GM19043 (cell line): ENCODE data around the gene RGS7.
"Not testable (repeated sequence)": the region's sequence is repeated elsewhere in the genome, so short reads cannot be mapped to it uniquely, and the experiment has no call there.

Experiments
- ATAC-seq: cut with Tn5 transposase; IDR thresholded peaks from one replicate; pipeline ENCODE4 v1.9.1; 2021; ENCODE audit warnings: low read depth; ENCODE audit not compliant: unreplicated experiment

The RGS7 gene

DNA sequence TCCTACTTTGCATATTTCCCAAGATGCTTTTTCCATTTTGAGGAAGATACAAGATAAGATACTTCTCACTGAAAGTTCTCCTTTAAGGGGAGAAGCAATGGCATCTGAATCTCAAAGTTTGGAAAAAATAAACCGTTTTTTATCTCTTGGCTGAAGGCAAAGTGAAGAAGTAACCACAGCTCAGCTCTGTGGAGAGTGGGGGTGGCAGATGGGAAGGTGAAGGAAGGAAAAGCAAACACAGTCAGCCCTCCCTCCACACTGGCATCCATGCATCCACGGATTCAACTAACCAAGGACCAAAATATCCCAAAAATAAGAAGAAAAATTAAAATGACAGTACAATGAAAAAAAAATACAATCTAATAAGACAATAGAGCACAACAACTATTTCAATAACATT, 211.1 kb downstream of the RGS7 start:
- no peak for ATAC-seq

DNA sequence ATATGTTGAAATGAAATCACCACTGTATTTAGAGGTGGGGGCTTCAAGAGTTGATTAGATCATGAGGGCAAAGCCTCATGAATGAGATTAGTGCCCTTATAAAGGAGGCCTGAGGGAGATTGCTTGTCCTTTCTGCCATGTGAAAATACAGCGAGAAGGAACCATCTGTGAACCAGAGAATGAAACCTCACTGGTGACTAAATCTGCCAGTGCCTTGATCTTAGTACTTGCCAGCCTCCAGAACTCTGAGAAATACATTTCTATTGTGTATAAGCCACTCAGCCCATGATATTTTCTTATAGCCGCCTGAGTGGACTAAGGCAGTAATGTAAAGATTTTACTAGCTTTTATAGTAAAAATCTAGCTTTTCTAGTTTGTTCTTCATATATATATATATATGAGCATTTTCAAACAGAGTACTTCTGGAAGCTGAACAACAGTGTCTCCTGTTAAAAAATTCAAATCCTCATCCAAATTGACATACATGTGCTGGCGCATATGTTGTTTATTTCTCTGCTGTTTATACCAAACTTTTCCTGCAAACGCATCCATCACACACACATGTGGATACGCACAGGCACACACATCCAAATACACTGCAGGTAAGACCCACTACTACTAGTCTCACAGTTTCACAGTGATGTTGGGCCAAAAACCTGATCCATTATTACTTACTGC, 213.1 kb downstream of the RGS7 start:
- no peak for ATAC-seq

DNA sequence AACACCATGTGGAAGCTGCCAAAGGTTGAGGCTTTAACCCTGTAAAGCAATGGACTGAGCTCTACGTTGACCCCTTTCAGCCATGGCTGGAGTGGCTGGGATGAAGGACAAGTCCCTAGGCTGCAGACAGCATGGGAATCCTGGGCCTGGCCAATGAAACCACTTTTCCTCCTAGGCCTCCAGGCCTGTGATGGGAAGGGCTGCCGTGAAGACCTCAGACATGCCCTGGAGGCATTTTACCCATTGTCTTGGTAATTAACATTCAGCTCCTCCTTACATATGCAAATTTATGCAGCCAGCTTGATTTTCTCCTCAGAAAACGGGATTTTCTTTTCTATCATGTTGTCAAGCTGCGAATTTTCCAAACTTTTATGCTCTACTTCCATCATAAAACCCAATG, 214.5 kb downstream of the RGS7 start:
- ATAC-seq: no peak

DNA sequence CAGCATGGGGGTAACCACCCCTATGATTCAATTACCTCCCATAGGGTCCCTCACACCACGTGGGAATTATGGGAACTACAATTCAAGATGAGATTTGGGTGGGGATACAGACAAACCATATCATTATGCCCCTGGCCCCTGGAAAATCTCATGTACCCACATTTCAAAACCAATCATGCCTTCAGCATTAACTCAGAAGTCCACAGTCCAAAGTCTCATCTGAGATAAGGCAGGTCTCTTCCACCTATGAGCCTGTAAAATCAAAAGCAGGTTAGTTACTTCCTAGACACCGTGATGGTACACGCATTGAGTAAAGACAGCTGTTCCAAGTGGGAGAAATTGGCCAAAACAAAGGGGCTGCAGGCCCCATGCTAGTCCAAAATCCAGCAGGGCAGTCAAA, 215.4 kb downstream of the RGS7 start:
- ATAC-seq: not testable (repeated sequence)

DNA sequence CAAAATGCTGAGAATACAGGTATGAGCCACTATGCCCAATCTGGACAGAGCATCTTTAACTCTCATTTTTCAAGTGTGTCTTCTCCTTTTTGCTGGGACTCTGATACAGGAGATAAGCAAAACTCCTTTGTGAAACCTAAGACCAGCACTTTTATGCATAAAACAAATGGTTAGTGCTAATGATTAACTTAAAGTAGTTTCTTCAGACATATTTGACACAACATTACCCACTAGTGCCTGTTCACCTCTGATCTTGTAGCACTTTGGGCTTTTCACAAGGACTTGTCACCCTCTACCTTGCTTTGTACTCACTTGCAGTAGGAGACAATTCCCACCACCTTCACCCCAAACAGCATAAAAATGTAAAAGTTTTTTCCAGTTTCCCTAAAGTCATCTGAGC, 216.3 kb downstream of the RGS7 start:
- no peak for ATAC-seq

DNA sequence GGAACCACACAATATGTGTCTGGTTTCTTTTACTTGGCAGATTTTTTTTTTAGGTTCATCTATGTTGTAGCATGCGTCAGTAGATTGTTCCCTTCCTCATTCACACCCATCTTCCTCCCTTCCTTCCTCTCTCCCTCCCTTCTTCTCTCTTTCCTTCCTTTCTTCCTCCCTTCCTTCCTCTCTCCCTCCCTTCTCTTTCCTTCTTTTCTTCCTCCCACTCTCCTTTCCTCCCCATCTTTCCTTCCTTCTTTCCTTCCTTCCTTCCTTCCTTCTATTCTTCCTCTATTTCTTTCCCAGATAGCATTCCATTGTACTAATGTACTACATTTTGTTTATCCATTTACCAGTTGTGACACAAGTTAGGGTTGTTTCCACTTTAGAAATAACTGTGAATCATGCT, 218.0 kb downstream of the RGS7 start:
- ATAC-seq: no peak

DNA sequence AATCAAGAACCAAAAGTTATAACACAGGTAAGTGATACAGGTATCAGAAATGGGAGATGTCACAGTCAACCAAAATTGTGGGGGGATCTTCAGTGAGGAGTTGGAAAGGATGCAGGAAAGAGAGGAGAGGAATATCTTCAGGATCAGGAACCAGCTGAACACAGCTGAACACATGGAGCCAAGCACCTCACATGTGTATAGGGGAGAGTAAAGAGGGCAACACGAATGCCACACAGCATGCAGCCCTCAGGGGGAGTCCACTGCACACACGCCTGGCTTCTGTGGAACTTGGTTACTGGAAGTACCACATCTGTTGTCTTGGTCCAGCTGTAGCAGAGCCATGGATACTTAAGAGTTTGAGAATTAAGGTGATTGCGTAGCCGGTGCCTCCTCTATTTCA, 218.8 kb downstream of the RGS7 start:
- no peak for ATAC-seq

DNA sequence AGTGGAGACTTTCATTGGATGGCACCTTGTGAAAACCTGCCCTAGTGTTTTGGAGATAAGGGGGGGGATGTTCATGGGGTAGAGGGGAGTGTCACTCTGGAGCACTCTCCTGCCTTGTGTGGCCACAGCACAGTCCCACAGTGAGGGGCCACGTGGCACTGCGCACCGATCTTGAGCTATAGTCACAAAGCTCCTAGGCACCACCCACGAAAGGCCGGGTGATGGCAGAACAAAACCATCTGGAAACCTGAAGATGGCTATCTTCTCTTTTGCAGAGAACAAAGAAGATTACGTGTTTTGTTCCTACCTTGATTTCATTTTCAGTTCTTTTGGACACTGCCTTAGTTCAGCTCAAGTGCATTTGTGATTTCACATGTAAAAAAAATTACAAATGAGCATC, 220.6 kb downstream of the RGS7 start:
- no peak for ATAC-seq

DNA sequence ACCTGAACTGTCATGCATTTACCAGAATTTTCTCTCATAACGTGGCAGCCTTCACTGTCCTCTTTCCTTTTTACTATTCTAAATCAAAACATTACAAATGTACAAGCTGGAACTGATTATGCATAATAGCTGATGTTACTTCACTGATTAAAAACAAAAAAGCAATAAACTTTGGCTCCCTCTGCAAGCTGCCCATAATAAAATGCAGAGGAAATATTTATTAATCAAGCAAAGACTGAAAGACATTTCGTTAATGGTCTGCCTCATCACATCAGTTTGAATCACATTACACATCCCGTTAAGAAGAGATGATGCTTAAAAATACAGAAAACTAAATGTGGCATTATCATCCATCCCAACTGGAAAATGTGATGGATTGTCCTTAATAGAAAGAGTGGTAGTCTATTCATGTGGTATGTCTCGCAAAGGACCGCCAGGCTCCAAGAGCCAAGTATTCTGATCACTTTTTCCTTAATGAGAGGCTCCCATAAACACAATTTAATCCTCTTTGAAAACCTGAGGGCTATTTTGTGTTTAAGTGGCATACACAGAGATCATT, 225.3 kb downstream of the RGS7 start:
- no peak for ATAC-seq

DNA sequence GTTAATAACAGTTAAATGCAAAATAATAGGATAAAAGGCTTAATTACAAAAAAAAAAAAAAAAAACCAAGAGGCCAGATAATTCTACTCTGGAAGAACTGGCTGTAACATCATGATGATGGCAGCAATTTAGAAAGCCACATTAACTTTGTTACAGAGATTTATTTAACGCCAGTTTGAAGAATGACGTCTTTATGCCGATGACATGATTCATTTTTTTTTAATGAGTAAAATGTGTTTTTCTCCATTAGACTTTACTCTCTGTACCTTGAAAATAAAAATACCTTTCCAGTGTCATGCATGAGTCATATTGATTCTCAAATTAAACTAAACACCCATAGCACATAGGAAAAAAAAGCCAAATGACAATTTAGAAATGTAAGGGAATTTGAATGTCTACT, 226.1 kb downstream of the RGS7 start:
- ATAC-seq: no peak

DNA sequence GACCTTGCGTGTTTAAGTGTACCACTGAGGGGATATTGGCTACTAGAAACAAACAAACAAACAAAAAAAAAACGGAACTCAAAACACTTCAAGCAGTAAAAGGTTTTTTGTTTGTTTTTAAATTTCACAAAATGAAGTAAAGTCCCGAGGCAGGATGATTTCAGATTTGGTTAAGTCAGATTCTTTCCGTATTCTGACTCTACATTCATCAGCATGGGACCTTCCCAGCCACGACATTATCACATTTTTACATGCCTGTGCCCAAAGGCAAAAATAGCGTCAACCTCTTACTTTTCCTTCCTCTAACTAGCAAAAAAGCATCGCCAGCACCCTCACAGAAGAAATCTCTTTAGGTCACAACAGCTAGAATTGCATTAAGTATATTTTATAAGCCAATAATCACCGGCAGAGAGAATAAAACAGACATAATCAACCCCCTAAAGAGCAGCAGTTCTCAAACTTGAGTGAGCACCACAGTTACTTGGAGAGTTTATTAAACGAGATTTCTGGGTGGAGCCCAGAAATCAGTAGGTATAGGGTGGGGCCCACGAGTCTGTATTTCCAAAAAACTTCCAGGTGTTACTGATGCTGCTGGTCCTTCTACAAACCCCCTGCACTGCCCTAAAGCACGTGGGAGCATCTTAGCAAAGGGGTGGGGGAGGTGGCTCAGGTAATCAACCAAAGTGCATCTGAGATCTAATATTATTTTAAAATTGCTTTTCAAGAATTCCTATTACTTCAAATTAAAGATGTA, 227.6 kb downstream of the RGS7 start:
- ATAC-seq: no peak

DNA sequence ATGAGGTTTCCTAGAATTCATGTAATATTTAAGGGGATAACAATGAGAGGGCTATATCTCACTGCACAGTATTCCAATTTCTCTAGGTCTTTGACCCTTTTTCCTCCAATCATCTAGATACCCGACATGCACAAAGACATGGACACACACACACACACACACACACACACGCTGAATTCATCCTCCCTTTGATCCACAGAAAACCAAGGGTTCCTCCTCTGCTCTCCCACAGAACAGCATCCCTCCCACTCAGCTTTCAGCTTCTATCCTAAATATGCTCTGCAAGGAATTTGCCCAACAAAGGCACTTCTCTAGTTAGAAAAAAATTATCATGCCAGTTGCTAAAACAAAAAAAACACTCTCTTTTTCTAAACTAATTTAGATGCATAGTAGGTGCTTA, 231.7 kb downstream of the RGS7 start:
- no peak for ATAC-seq

DNA sequence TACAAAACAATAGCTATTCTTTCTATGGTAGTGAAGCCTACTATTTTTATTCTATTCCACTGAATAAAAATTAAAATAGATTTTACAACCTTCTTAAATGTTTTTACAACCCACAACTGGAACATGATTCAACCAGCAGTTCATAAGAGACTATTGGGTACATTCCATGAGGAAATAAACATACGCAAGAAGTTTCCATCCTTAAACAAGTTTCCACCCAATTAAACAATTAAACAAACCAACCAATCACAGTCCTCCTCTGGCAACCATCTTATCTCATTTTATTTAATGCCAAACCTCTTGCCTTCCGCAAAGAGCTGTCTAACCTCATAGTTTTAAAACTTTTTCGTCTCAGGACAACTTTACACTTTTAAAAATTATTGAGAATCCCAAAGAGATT, 239.0 kb downstream of the RGS7 start:
- ATAC-seq: no peak

DNA sequence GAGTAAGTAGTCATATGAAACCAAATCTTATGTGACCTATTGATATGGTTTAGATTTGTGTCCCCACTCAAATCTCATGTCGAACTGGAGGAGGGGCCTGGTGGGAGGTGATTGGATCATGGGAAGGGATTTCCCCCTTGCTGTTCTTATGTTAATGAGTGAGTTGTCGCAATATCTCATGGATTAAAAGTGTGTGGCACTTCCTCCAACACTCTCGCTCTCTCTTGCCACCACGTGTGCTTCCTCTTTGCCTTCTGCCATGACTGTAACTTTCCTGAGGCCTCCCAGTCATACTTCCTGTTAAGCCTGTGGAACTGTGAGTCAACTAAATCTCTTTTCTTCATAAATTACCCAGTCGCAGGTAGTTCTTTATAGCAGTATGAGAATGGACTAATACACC, 241.2 kb downstream of the RGS7 start:
- no peak for ATAC-seq

DNA sequence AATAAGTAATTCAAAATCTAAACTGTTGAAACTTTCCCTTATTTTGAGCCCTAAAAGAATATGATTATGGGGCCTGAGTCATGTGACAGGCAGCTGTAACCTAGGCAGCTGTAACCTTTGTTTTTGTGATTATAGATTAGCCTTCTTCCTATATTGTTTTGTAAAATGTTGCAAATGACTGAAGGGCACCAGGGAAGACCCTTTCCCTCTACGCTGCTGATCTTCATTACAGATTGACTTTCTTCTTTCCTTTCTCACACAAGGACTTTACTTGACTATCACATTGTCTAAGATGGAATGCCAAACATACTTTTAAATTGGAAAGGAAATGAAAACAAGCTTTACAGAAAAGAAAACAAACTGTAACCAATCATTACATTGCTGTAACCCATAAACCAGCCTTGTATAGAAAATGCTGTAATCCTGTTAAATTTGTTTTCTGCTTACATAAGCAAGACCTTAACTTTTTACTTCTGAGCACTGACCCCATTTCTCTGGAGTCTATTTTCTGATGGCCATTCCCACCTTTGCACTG, 242.2 kb downstream of the RGS7 start:
- ATAC-seq: no peak

DNA sequence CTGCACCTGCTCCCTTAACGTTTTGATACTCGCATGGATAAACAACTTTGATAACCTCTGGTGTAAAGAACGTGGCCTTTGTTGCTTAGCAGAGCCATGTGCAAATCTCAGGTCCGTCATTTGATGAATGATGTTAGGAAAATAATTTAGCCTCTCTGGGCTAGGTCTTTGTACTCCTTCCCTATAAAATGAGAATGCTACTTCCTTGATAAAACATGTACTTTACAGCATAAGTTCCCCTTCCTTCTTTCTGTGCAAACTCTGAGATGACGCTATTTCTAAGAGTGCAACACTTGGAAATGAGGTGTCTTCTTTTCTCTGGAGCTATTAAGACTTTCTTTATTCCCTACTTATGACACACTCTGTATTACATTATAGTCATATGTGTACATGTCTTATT, 243.4 kb downstream of the RGS7 start:
- ATAC-seq: no peak

DNA sequence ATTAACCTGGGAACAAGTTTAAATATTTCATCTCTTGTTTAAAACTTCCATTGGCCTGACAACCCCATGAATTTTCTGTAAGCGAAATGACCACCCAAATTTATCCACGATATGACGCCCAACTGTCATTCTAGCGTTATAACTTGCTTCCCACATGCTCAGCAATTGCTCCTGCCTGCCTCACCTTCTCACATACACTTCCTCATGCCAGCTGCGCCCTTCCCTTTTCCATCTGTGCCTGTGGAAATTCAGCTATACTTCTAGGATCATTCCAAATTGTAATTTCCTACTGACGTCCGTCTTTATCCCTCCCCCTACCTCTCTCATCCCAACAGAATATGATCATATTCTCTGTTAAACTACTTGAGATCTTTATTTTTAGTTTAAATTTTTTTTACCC, 248.0 kb downstream of the RGS7 start:
- ATAC-seq: no peak

DNA sequence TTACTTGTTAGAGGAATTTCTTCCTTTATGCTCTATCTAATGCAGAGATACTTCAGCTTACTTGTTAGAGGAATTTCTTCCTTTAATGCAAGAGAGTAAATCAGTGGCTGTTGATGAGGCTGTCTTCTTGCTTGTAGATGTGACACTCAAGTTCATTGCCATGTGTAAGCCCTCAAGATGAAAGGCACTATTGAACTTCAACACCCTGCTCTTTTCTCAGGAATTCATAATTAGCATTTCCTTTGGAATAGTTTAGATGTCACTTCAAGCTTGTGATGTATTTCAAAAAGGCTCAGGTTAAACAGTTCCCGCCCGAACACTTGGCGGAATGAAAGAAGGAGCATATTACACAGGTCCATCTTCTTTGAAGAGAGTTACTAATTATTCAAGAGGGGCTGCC, 251.9 kb downstream of the RGS7 start:
- no peak for ATAC-seq

DNA sequence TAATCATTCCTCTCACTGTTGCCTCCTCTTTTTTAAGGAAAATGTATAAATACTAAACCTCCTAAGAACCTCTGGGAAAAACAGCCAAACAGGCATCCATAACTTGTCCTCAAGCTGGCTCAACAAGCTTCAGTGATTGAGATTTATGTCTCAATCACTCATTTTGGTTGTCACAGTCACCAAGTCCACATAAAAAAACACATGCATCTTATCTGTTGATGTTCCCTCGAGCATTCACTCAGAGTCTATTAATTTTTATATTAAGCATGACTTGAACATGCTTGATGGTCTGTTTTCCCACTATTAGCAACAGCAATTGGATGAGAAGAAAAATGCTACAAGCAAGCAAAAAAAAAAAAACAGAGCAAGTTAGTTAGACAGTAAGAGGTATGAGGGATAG, 254.3 kb downstream of the RGS7 start:
- ATAC-seq: no peak

DNA sequence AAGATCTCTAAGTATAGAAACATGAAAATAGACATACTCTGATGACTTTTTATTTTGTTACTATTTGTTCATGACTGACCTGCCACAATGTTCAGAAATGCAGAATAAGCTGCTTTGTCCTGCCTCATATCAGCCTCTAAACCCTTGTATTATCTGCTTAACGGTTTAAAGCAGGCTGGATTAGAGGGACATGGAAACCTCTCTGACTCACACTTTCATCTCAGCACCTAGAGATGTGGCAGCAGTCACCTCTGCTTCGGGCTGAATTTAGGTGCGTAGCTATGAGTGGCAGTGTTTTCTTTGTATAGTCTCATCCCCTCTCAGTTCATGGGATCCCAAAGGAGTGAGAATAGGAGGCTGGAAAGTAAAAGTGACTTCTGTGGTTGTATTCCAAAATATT, 255.4 kb downstream of the RGS7 start:
- ATAC-seq: no peak

DNA sequence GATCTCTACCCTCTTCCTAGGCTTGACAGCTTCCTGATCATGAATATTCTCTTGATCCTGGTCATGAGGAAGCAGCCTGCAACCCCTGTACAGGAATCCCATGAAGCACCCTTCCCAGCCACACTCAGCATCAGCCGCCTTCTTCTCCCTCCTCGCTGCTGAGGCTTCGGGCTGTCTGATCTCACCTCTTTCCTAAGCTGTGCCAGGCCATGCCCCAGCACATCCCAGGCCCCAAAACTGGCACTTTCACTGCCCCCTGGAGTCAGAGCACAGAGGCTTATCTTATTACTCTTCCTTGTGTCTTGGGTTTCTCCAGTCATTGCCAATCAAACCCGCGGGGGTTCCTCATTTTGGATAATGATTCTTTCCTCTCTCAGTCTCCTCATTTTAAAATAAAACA, 259.5 kb downstream of the RGS7 start:
- no peak for ATAC-seq

DNA sequence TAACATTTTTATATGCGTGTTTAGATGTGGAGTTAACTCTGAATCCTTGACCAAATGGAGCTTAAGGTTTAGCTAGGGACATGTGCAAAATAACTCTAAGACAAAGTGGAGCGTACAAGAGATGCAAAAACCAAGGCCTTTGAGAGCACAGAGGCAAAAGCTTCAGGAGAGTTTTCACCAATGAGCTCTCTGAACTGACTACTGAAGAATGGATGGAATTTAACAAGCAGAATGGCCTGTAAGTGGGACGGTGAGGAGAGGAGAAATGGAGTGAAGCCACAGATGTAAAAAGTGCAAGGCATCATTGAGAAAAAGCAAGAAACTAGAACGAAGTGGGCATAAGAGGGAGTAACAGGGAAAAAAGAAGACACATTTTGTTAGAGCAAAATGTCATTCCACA, 260.0 kb downstream of the RGS7 start:
- ATAC-seq: no peak
